BJ (cell line): Measurements from ENCODE around the gene FIBP. TPM values are rescaled to one million over a fixed set of nuclear protein-coding genes. Genes with fewer than 3 reads are reported as not detected.

Source experiments
- CTCF ChIA-PET: fragments of 350-600 bp; formaldehyde crosslinking; extraction: SDS; loops from one replicate; lab custom pipeline; 2021; ENCODE audit warnings: antibody characterized with exemption, inconsistent platforms; lab: Yijun Ruan, JAX
- POLR2A ChIA-PET: fragments of 300-600 bp; sonication (Branson Sonifier 250); formaldehyde crosslinking; extraction: SDS; loops from one replicate; lab custom pipeline; 2021; ENCODE audit warnings: antibody characterized with exemption; lab: Charles Lee
- DNase-seq: peaks from one replicate; pipeline ENCODE4 v3.0.0-alpha.2; 2011; ENCODE audit warnings: low read depth
- H3K27me3 ChIP-seq: 2 replicates; pipeline ENCODE4 v1.6.0; 2011; ENCODE audit warnings: low read length; ENCODE audit not compliant: control insufficient read depth, insufficient read depth
- H3K36me3 ChIP-seq: 2 replicates; pipeline ENCODE4 v1.5.1; 2011; ENCODE audit warnings: low read length; ENCODE audit not compliant: control insufficient read depth, insufficient read depth
- H3K4me3 ChIP-seq: 2 replicates; pipeline ENCODE4 v1.5.1; 2011; ENCODE audit warnings: low read depth, mild to moderate bottlenecking, control low read depth, low read length
- CTCF ChIP-seq: IDR thresholded peaks from 2 replicates; pipeline ENCODE4 v1.5.1; 2011; ENCODE audit warnings: low read depth, mild to moderate bottlenecking, control low read depth, inconsistent platforms, low read length, moderate library complexity; ENCODE audit not compliant: insufficient read depth
- polyA plus RNA-seq: library from polyadenylated mRNA; depleted of rRNA; stranded (reverse); fragments of >200 nt; gene quantifications from 2 replicates; pipeline ENCODE4 v1.2.3, GENCODE V29; 2011

Gene FIBP
- polyA plus RNA-seq, 1 experiment, result 199 TPM

DNA sequence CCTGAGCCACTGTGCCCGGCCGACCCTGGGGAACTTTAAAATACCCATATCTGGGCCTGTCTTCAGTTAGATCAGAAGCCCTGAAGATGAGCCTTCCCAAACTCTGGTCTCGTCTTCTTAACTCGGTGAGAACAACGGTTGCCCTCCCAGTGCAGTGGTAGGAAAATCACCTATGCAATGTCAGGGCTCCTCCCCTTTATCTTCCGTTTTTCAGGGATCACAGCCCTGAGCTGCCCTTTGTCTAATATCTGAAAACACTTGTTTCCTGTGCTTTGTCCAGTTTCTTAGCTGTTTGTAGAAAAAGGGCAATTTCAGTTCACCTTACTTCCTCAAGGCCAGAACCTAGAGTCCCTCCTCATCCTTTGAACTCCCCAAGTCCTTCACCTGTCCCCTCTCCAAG lies 40.4 kb upstream of the FIBP start:
- H3K36me3 ChIP-seq, result no peaks in the 10 kb centered on the region; the same call in 1 of the 2 replicates
- no peak for TF ChIP-seq CTCF
- no peak overlapping the region for H3K4me3 ChIP-seq
- ChIA-PET CTCF (no interaction called here), POLR2A (no interaction called here)
- H3K27me3 ChIP-seq, result no peaks in the 10 kb centered on the region
- no peak for DNase-seq

DNA sequence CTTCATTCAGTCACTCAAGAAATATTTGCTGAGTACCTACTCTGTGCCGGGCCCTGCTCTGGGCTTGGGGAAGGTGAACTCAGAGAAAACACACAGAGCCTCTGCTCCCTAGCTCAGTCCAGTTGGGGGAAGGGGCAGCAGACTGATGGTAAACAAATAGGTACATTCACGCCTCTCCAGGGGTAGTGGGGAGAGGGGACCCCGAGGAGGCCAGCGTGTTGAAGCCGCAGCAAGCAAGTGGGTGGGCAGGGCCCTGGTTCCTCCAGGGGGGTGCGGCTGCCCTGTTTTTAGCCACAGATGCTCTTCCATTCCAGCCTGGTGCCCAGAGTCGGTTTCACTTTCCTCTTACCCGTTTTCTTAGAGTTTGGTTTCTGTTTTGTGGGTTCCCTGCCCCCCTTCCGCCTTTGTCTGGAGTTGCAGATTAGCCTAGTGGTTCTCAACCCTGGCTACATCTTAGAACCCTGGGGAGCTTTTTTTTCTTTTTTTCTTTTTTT lies 39.7 kb upstream of the FIBP start:
- DNase-seq, result no peak
- peaks cover under 1% of the 10 kb centered on the region; the same call in 1 of the 2 replicates for H3K36me3 ChIP-seq
- H3K4me3 ChIP-seq, result no peak overlapping the region
- H3K27me3 ChIP-seq, result no peaks in the 10 kb centered on the region
- ChIA-PET CTCF (no interaction called here), POLR2A (no interaction called here)
- no peak for TF ChIP-seq CTCF

GRCh38 chr11:65925397-65925796 lies 37.1 kb upstream of the FIBP start:
- no peak for DNase-seq
- TF ChIP-seq CTCF, result no peak
- Histone ChIP-seq H3K4me3 (no peak overlapping the region), H3K36me3 (peaks cover 7% of the 10 kb centered on the region), H3K27me3 (no peaks in the 10 kb centered on the region)
- ChIA-PET POLR2A (no interaction called here), CTCF (no interaction called here)

DNA sequence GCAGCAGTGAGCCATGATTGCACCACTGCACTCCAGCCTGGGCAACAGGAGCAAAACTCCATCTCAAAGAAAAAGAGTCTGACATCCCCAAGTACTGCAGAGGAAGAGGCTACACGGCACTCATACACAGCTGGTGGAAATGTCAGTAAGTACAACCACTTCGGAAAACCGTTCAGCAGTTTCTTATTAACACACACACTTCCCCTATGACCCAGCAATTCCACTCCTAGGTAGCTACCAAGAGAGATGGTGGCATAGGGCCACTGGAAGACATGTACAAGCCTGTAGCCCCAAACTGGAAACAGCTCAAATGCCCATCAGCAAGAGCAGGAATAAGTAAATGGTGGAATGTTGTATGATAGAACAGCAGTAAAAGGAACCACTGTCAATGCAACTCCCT lies 34.3 kb upstream of the FIBP start:
- no peak for TF ChIP-seq CTCF
- Histone ChIP-seq H3K27me3 (no peaks in the 10 kb centered on the region), H3K4me3 (no peak overlapping the region), H3K36me3 (peaks cover 8% of the 10 kb centered on the region)
- no peak for DNase-seq
- ChIA-PET CTCF (interaction anchor here (1.4 to 1.6 kb wide), 3 partner anchors 34 to 58 kb away, joined by 3 to 8 read pairs (median 5); partner anchors contain the start of gene FIBP), POLR2A (no interaction called here)

DNA sequence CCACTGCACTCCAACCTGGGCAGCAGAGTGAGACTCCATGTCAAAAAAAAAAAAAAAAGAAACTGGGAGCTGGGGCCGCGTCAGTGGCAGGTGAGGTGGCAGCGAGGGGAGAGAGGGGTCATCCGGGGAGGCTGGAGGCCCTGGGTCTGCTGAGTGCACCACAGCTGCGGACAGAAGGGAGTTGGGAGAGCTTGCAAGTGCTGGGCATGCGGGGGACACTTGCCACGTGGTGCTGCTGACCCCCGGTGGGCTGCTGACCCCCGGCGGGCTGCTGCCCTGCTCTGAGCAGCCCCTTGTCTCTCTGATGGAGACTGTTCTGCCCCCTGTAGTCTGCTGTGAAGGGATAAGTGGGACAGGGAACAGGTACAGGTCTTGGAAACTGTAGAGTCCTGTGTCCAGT lies 33.6 kb upstream of the FIBP start:
- no peak for TF ChIP-seq CTCF
- Histone ChIP-seq H3K36me3 (peaks cover 10% of the 10 kb centered on the region), H3K27me3 (no peaks in the 10 kb centered on the region), H3K4me3 (no peak overlapping the region)
- no peak for DNase-seq
- CTCF ChIA-PET, result interaction anchor here (1.6 to 2.3 kb wide), 2 partner anchors 34 to 38 kb away, joined by 7 to 8 read pairs; partner anchors contain the start of gene FIBP
- POLR2A ChIA-PET, result interaction anchor here (0.7 kb wide), 1 partner anchor 33 kb away, joined by 5 read pairs; no protein-coding TSS in a partner anchor
